HepG2 (cell line): Measurements from ENCODE around the gene LRRC25.

Experiments
- CTCF ChIP-seq: sonication (generic); formaldehyde crosslinking; IDR thresholded peaks from 2 replicates; pipeline ENCODE4 v1.5.0; 2020; ENCODE audit warnings: mild to moderate bottlenecking, missing genetic modification reagents, moderate library complexity
- MXD3 ChIP-seq: IDR thresholded peaks from 2 replicates; pipeline ENCODE4 v1.6.1; 2016; ENCODE audit warnings: mild to moderate bottlenecking, missing biosample characterization, missing genetic modification reagents
- ZFP36 ChIP-seq: fragments of 150-350 bp; IDR thresholded peaks from 2 replicates; pipeline ENCODE4 v1.6.1; 2018; ENCODE audit warnings: borderline replicate concordance, low read length, low read depth; ENCODE audit not compliant: partially characterized antibody
- ZNF510 ChIP-seq: sonication (generic); formaldehyde crosslinking; IDR thresholded peaks from 2 replicates; pipeline ENCODE4 v1.4.0; 2020; ENCODE audit warnings: low read depth, mild to moderate bottlenecking, missing genetic modification reagents
- ZNF670 ChIP-seq: sonication (generic); formaldehyde crosslinking; IDR thresholded peaks from 2 replicates; pipeline ENCODE4 v1.8.0; 2022; ENCODE audit warnings: mild to moderate bottlenecking, missing genetic modification reagents, borderline replicate concordance
- TF ChIP-seq, protein P1 (sequence below): sonication (generic); formaldehyde crosslinking; IDR thresholded peaks from 2 replicates; pipeline ENCODE4 v1.8.1; 2023; ENCODE audit warnings: missing genetic modification reagents, mild to moderate bottlenecking, borderline replicate concordance

DNA sequence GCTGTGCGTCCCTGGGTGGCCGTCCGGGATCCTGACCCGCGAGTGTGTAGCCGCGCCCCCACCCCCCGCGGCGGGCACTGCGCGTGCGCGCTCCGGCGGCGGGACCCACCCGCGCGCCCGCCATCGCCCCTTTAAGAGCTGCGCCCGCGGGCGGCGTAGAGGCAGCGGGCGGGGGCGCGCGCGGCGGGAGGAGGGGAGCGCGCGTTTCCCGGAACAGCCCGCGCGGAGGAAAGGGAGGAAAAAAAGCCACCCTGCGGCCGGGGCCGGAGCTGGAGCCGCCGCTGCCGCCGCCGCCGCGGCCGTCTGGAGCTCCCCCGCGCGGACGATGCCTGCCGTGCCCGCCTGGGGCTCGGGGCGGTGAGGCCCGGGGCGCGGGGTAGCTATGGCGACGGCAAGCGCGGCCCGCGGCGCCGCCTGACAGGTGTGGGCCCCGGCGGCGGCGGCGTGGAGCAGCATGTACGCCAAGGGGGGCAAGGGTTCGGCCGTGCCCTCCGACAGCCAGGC lies 21.8 kb upstream of the LRRC25 start, which contains the start of gene SSBP4:
- TF ChIP-seq, protein P1, sequence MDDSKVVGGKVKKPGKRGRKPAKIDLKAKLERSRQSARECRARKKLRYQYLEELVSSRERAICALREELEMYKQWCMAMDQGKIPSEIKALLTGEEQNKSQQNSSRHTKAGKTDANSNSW, result no peak
- no peak for TF ChIP-seq ZNF670 (CRISPR knock-in tag)
- TF ChIP-seq ZFP36, result no peak
- peak; percentile 34; the same call in 1 of the 2 replicates for TF ChIP-seq CTCF (CRISPR knock-in tag)
- no peak for TF ChIP-seq ZNF510
- no peak for TF ChIP-seq MXD3 (CRISPR knock-in tag)
